ENCODE measurements around the gene MRPS21. TPM values are rescaled to one million over a fixed set of nuclear protein-coding genes. Genes with fewer than 3 reads are reported as not detected.

The MRPS21 gene
- total RNA-seq, 1 donor from 2014 or later = 46.1 TPM

DNA sequence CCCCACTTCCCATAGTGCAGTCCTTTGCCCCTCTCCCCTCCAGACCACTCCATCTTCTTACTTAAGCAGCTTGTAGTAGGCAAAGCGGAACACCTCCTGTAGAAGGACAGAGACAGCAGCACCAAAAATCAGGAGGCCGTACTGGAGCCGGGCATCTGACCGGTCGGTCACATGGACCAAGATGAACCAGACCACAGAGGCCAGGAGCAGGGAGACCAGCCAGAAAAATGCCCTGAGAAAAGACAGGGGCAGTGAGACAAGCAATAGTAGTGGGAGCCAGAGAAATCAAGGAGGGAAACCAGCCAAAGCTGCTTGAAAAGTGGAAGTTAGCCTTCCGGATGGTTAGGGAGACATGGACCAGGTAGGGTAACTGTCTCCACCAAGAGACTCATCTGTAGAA is 25.8 kb upstream of the MRPS21 start:
- Histone ChIP-seq H3K4me1 (peaks cover 14% of the 10 kb centered on the region), H3K27ac (peak overlapping the region; percentile 93), H3K27me3 (no peaks in the 10 kb centered on the region), H3K36me3 (peaks cover 32% of the 10 kb centered on the region), H3K9me3 (no peaks in the 10 kb centered on the region), H3K4me3 (peak overlapping the region; percentile 81)
- DNase-seq (no peak), ATAC-seq (no peak)
- no peak for TF ChIP-seq CTCF (IDR thresholded peaks at IDR 0.05)
- intact Hi-C loops (cut with DNase I) = no loop called here

GRCh38 chr1:150268340-150268704 is 25.3 kb upstream of the MRPS21 start:
- peak overlapping the region; percentile 81 for H3K4me3 ChIP-seq
- ATAC-seq = peak; percentile 62
- H3K4me1 ChIP-seq = peaks cover 18% of the 10 kb centered on the region
- DNase-seq = peak; percentile 74
- H3K9me3 ChIP-seq = no peaks in the 10 kb centered on the region
- intact Hi-C loops (cut with DNase I) = no loop called here
- TF ChIP-seq CTCF (IDR thresholded peaks at IDR 0.05) = no peak
- H3K27me3 ChIP-seq = no peaks in the 10 kb centered on the region
- H3K27ac ChIP-seq = peak overlapping the region; percentile 93
- H3K36me3 ChIP-seq = peaks cover 32% of the 10 kb centered on the region

DNA sequence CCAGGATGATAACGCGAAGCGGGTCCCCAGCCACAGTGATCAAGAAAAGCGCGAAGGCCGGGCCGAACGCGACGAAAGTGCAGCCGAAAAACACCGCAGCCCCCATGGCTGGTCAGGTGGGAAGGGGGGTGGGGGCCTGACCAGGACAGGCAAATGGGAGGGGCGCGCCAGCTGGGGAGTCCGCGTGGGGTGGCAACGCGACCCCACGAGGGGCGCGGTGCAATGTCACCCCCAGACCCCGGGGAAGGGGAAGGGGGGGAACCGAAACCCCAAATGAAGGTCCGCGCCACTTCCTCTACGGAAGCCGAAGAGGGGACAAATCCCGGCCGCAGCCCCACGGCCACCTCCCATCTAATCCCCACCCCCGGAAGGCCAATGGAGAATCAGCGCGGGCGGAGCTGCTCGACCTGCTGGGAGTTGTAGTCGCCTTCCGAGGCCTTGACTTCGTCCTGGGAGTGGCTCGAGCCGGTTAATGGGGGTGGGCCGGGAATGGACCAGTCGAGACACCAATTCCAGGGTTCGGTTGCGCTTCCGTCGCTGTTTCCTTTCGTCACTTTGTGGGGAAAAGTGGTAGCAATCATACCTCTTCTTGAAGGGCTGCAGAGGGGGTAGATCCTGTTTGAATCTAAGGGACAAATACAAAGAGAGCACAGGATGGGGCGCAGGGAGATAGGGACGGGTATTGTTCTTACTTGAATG is 24.8 kb upstream of the MRPS21 start, which contains the start of gene APH1A:
APH1A (minus strand) TSS at position 312 of the 699 bp plus-strand sequence; CDS start at position 106, 206 bp downstream.
- DNase-seq (peak; percentile 98), ATAC-seq (peak; percentile 99)
- intact Hi-C loops (cut with DNase I) = no loop called here
- Histone ChIP-seq H3K27me3 (no peaks in the 10 kb centered on the region), H3K4me3 (peak within 1 kb of the TSS; percentile 81), H3K9me3 (no peaks in the 10 kb centered on the region), H3K36me3 (peaks cover 32% of the 10 kb centered on the region), H3K27ac (peak within 1 kb of the TSS; percentile 93), H3K4me1 (peaks cover 18% of the 10 kb centered on the region)
- TF ChIP-seq CTCF (IDR thresholded peaks at IDR 0.05) = no peak

DNA sequence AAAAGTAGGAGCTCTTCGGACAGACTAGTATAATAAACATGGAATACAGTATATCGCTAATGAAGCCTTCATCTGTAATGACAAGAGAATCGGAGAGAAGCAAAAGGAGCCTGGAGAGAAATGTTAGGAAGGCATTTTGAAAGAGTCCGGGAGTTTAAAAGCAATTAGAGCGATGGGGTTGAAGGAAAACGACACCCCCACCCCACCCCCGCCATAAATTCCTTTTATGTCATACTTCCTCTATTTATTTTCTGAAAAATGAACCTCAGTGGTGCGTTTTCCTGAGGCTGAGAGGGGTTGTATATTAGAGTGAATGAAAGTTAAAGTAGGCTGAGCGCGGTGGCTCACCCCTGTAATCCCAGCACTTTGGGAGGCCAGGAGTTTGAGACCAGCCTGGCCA is 24.2 kb upstream of the MRPS21 start:
- H3K9me3 ChIP-seq = no peaks in the 10 kb centered on the region
- TF ChIP-seq CTCF (IDR thresholded peaks at IDR 0.05) = no peak
- H3K27me3 ChIP-seq = no peaks in the 10 kb centered on the region
- peaks cover 18% of the 10 kb centered on the region for H3K4me1 ChIP-seq
- H3K4me3 ChIP-seq = peak overlapping the region; percentile 81
- peaks cover 29% of the 10 kb centered on the region for H3K36me3 ChIP-seq
- ATAC-seq = no peak
- DNase-seq = no peak
- H3K27ac ChIP-seq = peak overlapping the region; percentile 93
- intact Hi-C loops (cut with DNase I) = no loop called here

- Histone ChIP-seq H3K36me3 (peaks cover 9% of the 10 kb centered on the region), H3K27me3 (no peaks in the 10 kb centered on the region), H3K4me3 (no peak overlapping the region), H3K4me1 (peaks cover 18% of the 10 kb centered on the region), H3K27ac (no peak overlapping the region), H3K9me3 (no peaks in the 10 kb centered on the region)
- DNase-seq = no peak
- no peak for TF ChIP-seq CTCF (IDR thresholded peaks at IDR 0.05)
- no peak for ATAC-seq
- intact Hi-C loops (cut with DNase I) = no loop called here
Observed at GRCh38 chr1:150271291-150271959, 22.2 kb upstream of the MRPS21 start.

Data from upper lobe of right lung (tissue), 1 donor.